ENCODE data around the gene PKDREJ. TPM values are rescaled to one million over a fixed set of nuclear protein-coding genes. Genes with fewer than 3 reads are reported as not detected.

Gene PKDREJ
- polyA plus RNA-seq, 1 donor (not counting 4 experiments of a cell fraction or from before 2014, with no cell fraction given): 0.01 TPM

GRCh38 chr22:46300491-46300890 is 37.3 kb upstream of the PKDREJ start:
- H3K36me3 ChIP-seq (ENCODE audit: control insufficient read depth in 2 of 2, extremely low read depth in 1 of 2, insufficient read depth in 2 of 2, low read length in 2 of 2): peaks cover 0 to 24% of the 10 kb centered on the region in 2 experiments
- peaks cover 56% of the 10 kb centered on the region for H3K79me2 ChIP-seq (ENCODE audit: control insufficient read depth, insufficient read depth, low read length)
- no peaks in the 10 kb centered on the region for H3K9me1 ChIP-seq (ENCODE audit: control insufficient read depth, extremely low read depth, insufficient read depth, low read length)
- dilution Hi-C loops (cut with MboI; ENCODE audit: extremely low pct_ligation_motif_present, low sequenced_read_pairs): no loop called here
- no peak for TF ChIP-seq CTCF (optimal IDR thresholded peaks at IDR 0.05 in 1 of 3, IDR thresholded peaks at IDR 0.05 in 1 of 3, conservative IDR thresholded peaks at IDR 0.05 in 1 of 3; ENCODE audit: extremely low read depth in 1 of 3, insufficient read depth in 2 of 3, low read length in 3 of 3)
- no peak for TF ChIP-seq EZH2 (IDR thresholded peaks at IDR 0.05; ENCODE audit: low read length)
- no peaks in the 10 kb centered on the region for H3K9me3 ChIP-seq (ENCODE audit: control insufficient read depth, low read depth, low read length)
- DNase-seq (ENCODE audit: low read depth, low spot score): no peak
- H3K27ac ChIP-seq (ENCODE audit: control insufficient read depth, insufficient read depth, low read length): no peak overlapping the region
- no peak overlapping the region for H3K9ac ChIP-seq (ENCODE audit: control insufficient read depth, extremely low read depth, insufficient read depth, low read length)
- H4K20me1 ChIP-seq (ENCODE audit: control insufficient read depth, extremely low read depth, insufficient read depth, low read length): peaks cover 2% of the 10 kb centered on the region
- no peak for FAIRE-seq
- H3K4me1 ChIP-seq (ENCODE audit: control insufficient read depth, extremely low read depth, insufficient read depth, low read length): peaks cover 17% of the 10 kb centered on the region
- no peak overlapping the region for H3K4me3 ChIP-seq (ENCODE audit: control insufficient read depth in 2 of 3, extremely low read depth in 1 of 3, insufficient read depth in 2 of 3, low read depth in 1 of 3, low read length in 3 of 3)
- no peak overlapping the region for H2AFZ ChIP-seq (ENCODE audit: control insufficient read depth, low read length)
- no peaks in the 10 kb centered on the region for H3K27me3 ChIP-seq (ENCODE audit: control insufficient read depth, extremely low read depth, insufficient read depth, low read length)
- H3K4me2 ChIP-seq (ENCODE audit: control insufficient read depth, extremely low read depth, insufficient read depth, low read depth, low read length): no peak overlapping the region

GRCh38 chr22:46299101-46299500 is 36.0 kb upstream of the PKDREJ start:
- no peak overlapping the region for H3K4me3 ChIP-seq (ENCODE audit: control insufficient read depth in 2 of 3, extremely low read depth in 1 of 3, insufficient read depth in 2 of 3, low read depth in 1 of 3, low read length in 3 of 3)
- H3K4me1 ChIP-seq (ENCODE audit: control insufficient read depth, extremely low read depth, insufficient read depth, low read length): peaks cover 17% of the 10 kb centered on the region
- no peak overlapping the region for H3K4me2 ChIP-seq (ENCODE audit: control insufficient read depth, extremely low read depth, insufficient read depth, low read depth, low read length)
- no peaks in the 10 kb centered on the region for H3K9me1 ChIP-seq (ENCODE audit: control insufficient read depth, extremely low read depth, insufficient read depth, low read length)
- FAIRE-seq (no peak), DNase-seq (ENCODE audit: low read depth, low spot score) (no peak)
- no peak overlapping the region for H3K27ac ChIP-seq (ENCODE audit: control insufficient read depth, insufficient read depth, low read length)
- TF ChIP-seq CTCF (optimal IDR thresholded peaks at IDR 0.05 in 1 of 3, IDR thresholded peaks at IDR 0.05 in 1 of 3, conservative IDR thresholded peaks at IDR 0.05 in 1 of 3; ENCODE audit: extremely low read depth in 1 of 3, insufficient read depth in 2 of 3, low read length in 3 of 3) (no peak), EZH2 (IDR thresholded peaks at IDR 0.05; ENCODE audit: low read length) (no peak)
- dilution Hi-C loops (cut with MboI; ENCODE audit: extremely low pct_ligation_motif_present, low sequenced_read_pairs): no loop called here
- H3K27me3 ChIP-seq (ENCODE audit: control insufficient read depth, extremely low read depth, insufficient read depth, low read length): no peaks in the 10 kb centered on the region
- H4K20me1 ChIP-seq (ENCODE audit: control insufficient read depth, extremely low read depth, insufficient read depth, low read length): peaks cover 2% of the 10 kb centered on the region
- no peak overlapping the region for H3K9ac ChIP-seq (ENCODE audit: control insufficient read depth, extremely low read depth, insufficient read depth, low read length)
- peaks cover 0 to 24% of the 10 kb centered on the region in 2 experiments for H3K36me3 ChIP-seq (ENCODE audit: control insufficient read depth in 2 of 2, extremely low read depth in 1 of 2, insufficient read depth in 2 of 2, low read length in 2 of 2)
- peaks cover 44% of the 10 kb centered on the region for H3K79me2 ChIP-seq (ENCODE audit: control insufficient read depth, insufficient read depth, low read length)
- no peaks in the 10 kb centered on the region for H3K9me3 ChIP-seq (ENCODE audit: control insufficient read depth, low read depth, low read length)
- no peak overlapping the region for H2AFZ ChIP-seq (ENCODE audit: control insufficient read depth, low read length)

All from keratinocyte (primary cell).